ENCODE measurements around the gene ATR. TPM values are rescaled to one million over a fixed set of nuclear protein-coding genes. Genes with fewer than 3 reads are reported as not detected.
"Not testable (repeated sequence)": the region's sequence is repeated elsewhere in the genome, so short reads cannot be mapped to it uniquely, and the experiment has no call there.

The ATR gene
- total RNA-seq, 2 experiments from 2014 or later: 24.5 to 24.7 TPM

DNA sequence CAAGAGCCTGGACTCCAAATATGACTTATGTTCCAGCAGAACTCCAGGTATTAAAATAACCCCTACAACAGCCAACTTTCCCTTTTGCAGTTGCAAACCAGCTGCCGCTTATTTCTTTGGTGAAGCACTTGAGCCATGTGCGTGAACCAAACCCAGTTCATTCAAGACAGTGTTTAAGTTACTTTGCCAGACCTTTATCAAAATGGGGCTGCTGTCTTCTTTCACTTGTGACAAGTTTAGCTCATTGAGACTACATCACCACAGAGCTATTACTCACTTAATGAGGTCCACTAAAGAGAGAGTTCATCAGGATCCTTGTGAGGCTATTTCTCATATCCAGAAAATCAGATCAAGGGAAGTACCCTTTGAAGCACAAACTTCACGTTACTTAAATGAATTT lies 128.3 kb downstream of the ATR start:
- no peaks in the 10 kb centered on the region for H3K27me3 Mint-ChIP-seq
- DNase-seq: no peak
- peaks cover 49% of the 10 kb centered on the region for H3K36me3 Mint-ChIP-seq (ENCODE audit: low read depth)
- no peak overlapping the region for H3K4me3 Mint-ChIP-seq
- peaks cover 15% of the 10 kb centered on the region for H3K4me1 Mint-ChIP-seq
- H3K9me3 Mint-ChIP-seq: no peaks in the 10 kb centered on the region
- ChIA-PET POLR2A (no interaction called here), CTCF (no interaction called here)
- no peak overlapping the region for H3K27ac Mint-ChIP-seq

DNA sequence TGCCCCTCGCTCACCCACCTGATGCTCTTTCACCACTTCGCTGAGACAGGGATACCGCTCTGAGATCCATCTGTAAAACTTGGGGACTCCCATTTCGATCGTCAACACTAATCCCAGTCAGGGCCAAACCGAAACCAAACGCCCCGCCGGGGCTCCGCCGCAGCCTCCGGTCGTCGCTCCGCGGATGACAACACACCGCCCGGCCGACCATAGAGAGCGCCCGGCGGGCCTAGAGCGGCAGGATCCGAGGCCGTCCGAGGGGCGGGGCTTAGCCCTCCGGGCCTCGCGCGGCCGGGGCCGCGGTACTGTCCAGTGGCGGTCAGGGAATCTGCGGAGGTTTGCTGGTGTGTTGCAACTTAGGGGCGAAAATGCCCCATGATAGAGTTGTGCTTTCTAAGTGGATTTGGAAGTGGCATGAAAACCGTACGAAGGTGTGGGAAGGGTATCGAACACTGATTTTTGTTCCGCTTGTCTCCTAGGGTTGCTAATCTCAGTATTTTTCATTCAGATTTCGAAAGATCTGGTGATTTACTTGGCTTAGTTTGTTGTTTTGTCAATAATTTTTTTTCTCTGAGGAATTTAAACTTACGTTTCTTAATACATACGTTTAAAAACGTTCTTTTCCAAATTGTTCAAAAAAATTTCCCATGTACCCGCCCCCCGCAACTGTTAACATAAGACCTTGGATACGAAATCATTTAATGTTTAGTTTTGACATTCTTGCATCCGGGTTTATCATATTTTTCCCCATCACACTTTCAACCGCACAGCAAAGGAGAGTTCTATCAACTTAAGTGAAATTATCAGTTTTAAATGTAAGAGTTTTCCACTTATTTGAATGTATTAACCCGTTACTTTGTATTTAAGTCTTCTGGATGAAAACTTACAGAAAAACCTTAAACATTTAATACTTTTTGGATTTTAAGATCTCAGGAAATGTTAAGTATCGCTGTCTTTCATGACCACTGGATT lies 130.4 kb downstream of the ATR start, which contains the start of gene XRN1:
XRN1 (minus strand) TSS at position 186 of the 972 bp plus-strand sequence; CDS start at position 93, 93 bp downstream.
- POLR2A ChIA-PET: interaction anchor here (0.6 to 3.4 kb wide), 7 partner anchors 23 to 938 kb away, joined by 3 to 40 read pairs (median 4); partner anchors contain the start of gene ATR
- peaks cover 54% of the 10 kb centered on the region for H3K36me3 Mint-ChIP-seq (ENCODE audit: low read depth)
- peak within 1 kb of the TSS; percentile 90 for H3K4me3 Mint-ChIP-seq
- no peaks in the 10 kb centered on the region for H3K9me3 Mint-ChIP-seq
- DNase-seq: peak; percentile 96
- peaks cover 26% of the 10 kb centered on the region for H3K4me1 Mint-ChIP-seq
- CTCF ChIA-PET: no interaction called here
- H3K27me3 Mint-ChIP-seq: no peaks in the 10 kb centered on the region
- H3K27ac Mint-ChIP-seq: peak within 1 kb of the TSS; percentile 97

DNA sequence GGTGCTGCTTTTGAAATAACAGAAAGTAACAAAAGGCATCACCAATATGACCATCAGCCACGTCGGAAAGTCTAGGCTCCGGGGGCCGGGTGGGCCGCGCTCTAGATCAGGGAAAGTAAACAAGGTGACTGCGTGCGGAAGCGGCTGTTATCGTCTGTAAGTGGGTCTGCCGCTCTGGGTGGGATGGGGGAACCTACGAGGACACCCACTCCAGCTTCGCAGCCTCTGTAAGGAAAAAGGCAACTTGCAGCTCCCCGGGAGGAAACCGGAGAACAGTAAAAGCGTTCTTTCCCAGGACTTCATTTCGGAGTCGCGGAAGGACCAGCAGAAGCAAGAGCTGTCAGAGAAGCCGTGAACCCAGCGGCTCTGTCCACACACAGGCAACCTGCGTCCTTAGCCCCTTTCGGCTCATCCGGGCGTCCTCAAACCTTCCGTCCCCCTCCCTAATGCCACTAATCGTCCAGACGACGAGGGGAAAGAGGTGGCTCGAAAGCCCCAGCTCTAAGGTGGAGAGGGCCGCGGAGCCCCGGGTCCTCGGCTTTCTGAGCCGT lies 131.2 kb downstream of the ATR start:
- Mint-ChIP-seq H3K27ac (peak overlapping the region; percentile 97), H3K4me1 (peaks cover 28% of the 10 kb centered on the region), H3K4me3 (peak overlapping the region; percentile 90), H3K9me3 (no peaks in the 10 kb centered on the region), H3K27me3 (no peaks in the 10 kb centered on the region), H3K36me3 (ENCODE audit: low read depth) (peaks cover 56% of the 10 kb centered on the region)
- peak; percentile 56 for DNase-seq
- POLR2A ChIA-PET: interaction anchor here (0.6 to 3.4 kb wide), 10 partner anchors 18 to 1037 kb away, joined by 3 to 40 read pairs (median 4); partner anchors contain the start of genes ATP1B3, ATR and U2SURP
- CTCF ChIA-PET: no interaction called here

DNA sequence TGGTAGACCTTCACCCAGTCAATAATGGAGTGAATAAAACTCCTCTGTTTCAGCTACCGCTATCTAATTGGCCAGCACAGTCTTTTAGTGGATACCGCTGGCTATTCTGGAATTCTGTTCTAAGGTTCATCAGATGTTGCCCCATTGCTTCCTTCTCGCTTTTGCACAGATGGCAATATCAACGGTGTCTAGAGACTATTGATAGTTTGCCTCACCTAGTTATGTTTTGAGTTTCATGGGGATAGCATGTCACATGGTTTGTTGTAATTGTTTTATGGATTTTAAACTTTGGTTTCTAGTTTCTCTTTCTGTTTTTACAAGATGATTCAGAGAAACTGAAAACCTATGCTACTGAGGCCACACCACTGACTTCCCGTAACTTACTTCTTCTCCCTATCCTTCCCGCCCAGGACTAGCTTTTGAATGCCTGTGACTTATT lies 132.7 kb downstream of the ATR start:
- Mint-ChIP-seq H3K27me3 (no peaks in the 10 kb centered on the region), H3K4me1 (peaks cover 32% of the 10 kb centered on the region), H3K27ac (peak overlapping the region; percentile 97), H3K9me3 (no peaks in the 10 kb centered on the region), H3K4me3 (peak overlapping the region; percentile 90), H3K36me3 (ENCODE audit: low read depth) (peaks cover 62% of the 10 kb centered on the region)
- DNase-seq: peak; percentile 44
- ChIA-PET POLR2A (interaction anchor here (1.2 to 3.4 kb wide), 10 partner anchors 10 to 1035 kb away, joined by 3 to 40 read pairs (median 3); partner anchors contain the start of genes ATR, TFDP2 and U2SURP), CTCF (interaction anchor here (0.8 kb wide), 1 partner anchor 64 kb away, joined by 4 read pairs; no protein-coding TSS in a partner anchor)

DNA sequence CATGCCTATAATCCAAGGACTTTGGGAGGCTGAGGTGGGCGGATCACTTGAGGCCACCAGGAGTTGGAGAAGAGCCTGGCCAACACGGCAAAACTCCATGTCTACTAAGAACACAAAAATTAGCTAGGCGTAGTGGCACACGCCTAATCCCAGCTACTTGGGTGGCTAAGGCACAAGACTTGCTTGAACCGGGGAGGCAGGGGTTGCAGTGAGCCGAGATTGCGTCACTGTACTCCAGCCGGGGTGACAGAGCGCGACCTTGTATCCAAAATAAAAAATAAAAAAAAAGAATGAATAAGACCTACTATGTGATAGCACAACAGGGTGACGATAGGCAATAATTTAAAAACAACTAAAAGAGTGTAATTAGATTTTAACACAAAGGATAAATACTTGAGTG lies 134.2 kb downstream of the ATR start:
- CTCF ChIA-PET: no interaction called here
- H3K4me3 Mint-ChIP-seq: no peak overlapping the region
- H3K4me1 Mint-ChIP-seq: peaks cover 33% of the 10 kb centered on the region
- no peak overlapping the region for H3K27ac Mint-ChIP-seq
- POLR2A ChIA-PET: no interaction called here
- H3K36me3 Mint-ChIP-seq (ENCODE audit: low read depth): peaks cover 61% of the 10 kb centered on the region
- no peaks in the 10 kb centered on the region for H3K9me3 Mint-ChIP-seq
- H3K27me3 Mint-ChIP-seq: no peaks in the 10 kb centered on the region
- DNase-seq: no peak

DNA sequence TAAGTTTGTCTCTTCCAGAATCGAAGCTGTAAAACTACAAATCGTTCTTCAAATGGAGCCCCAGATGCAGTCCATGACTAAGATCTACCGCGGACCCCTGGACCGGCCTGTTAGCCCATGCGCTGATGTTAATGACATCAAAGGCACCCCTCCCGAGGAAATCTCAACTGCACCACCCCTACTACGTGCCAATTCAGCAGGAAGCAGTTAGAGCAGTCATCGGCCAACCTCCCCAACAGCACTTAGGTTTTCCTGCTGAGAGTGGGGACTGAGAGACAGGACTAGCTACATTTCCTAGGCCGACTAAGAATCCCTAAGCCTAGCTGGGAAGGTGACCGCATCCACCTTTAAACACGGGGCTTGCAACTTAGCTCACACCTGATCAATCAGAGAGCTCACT lies 135.5 kb downstream of the ATR start:
- POLR2A ChIA-PET: interaction anchor here (1.2 kb wide), 1 partner anchor 134 kb away, joined by 3 read pairs; no protein-coding TSS in a partner anchor
- H3K9me3 Mint-ChIP-seq, H3K27me3 Mint-ChIP-seq, DNase-seq, H3K27ac Mint-ChIP-seq, H3K4me3 Mint-ChIP-seq, CTCF ChIA-PET: not testable (repeated sequence)
- peaks cover 62% of the 10 kb centered on the region for H3K36me3 Mint-ChIP-seq (ENCODE audit: low read depth)
- peaks cover 31% of the 10 kb centered on the region for H3K4me1 Mint-ChIP-seq

DNA sequence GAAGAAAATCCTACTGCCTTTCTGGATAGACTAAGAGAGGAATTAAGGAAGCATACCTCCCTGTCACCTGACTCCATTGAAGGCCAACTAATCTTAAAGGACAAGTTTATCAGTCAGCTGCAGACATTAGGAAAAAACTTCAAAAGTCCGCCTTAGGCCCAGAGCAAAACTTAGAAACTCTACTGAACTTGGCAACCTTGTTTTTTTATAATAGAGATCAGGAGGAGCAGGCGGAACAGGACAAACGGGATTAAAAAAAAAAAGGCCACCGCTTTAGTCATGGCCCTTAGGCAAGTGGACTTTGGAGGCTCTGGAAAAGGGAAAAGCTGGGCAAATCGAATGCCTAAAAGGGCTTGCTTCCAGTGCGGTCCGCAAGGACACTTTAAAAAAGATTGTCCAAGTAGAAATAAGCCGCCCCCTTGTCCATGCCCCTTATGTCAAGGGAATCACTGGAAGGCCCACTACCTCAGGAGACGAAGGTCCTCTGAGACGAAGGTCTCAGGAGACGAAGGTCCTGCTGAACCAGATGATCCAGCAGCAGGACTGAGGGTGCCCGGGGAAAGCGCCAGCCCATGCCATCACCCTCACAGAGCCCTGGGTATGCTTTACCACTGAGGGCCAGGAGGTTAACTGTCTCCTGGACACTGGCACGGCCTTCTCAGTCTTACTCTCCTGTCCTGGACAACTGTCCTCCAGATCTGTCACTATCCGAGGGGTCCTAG lies 138.9 kb downstream of the ATR start:
- DNase-seq, H3K4me3 Mint-ChIP-seq, H3K27ac Mint-ChIP-seq, POLR2A ChIA-PET, H3K27me3 Mint-ChIP-seq, H3K9me3 Mint-ChIP-seq: not testable (repeated sequence)
- Mint-ChIP-seq H3K4me1 (peaks cover 29% of the 10 kb centered on the region), H3K36me3 (ENCODE audit: low read depth) (peaks cover 48% of the 10 kb centered on the region)
- CTCF ChIA-PET: interaction anchor here (0.6 kb wide), 1 partner anchor 23 kb away, joined by 3 read pairs; no protein-coding TSS in a partner anchor

DNA sequence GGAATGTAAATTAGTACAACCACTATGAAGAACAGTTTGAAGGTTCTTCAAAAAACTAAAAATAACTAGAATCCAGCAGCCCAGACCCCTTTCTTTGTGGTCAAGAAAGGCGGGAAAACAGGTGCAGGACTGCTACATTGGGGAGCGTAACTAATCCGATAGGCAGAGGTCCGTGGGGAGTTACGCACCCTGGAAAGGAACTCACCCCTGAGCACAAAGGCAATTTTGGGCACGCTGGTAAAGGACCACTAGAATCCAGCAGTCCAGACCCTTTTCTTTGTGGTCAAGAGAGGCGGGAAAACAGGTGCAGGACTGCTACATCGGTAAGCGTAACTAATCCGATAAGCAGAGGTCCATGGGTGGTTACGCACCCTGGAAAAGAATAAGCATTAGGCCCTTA lies 140.4 kb downstream of the ATR start:
- DNase-seq, H3K4me3 Mint-ChIP-seq, H3K9me3 Mint-ChIP-seq, H3K27ac Mint-ChIP-seq, H3K27me3 Mint-ChIP-seq, POLR2A ChIA-PET, CTCF ChIA-PET: not testable (repeated sequence)
- Mint-ChIP-seq H3K36me3 (ENCODE audit: low read depth) (peaks cover 40% of the 10 kb centered on the region), H3K4me1 (peaks cover 24% of the 10 kb centered on the region)

DNA sequence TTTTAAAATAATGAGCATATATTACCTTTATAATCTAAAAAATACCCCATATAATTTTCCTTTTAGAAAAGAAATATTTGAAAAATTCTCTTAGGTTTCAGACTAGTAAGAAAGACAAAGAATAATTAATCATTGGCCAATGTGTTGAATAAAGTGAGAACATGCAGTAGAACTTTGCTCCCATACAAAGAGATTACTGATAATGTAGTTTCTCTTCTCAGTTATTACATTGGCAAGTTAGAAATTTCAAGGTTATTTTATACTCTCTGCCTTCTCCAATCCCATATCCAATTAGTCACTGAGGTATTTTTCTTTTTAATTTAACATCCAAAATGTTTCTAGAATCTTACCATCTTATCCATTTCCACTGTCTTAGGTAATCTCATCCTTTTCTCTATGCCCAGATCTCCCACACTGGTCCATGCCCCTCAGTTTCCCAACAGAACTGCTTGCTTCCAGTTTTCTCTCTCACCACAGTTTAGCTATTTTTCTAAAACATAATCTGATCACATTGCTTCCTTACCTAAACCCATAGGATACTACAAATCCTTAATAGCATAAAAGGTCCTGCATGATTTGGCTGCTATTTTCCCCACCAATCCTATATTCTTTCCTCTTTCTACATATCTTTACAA lies 141.5 kb downstream of the ATR start:
- no peaks in the 10 kb centered on the region for H3K9me3 Mint-ChIP-seq
- DNase-seq: no peak
- H3K4me1 Mint-ChIP-seq: peaks cover 23% of the 10 kb centered on the region
- ChIA-PET CTCF (no interaction called here), POLR2A (interaction anchor here (0.6 kb wide), 1 partner anchor 20 kb away, joined by 3 read pairs; no protein-coding TSS in a partner anchor)
- no peak overlapping the region for H3K27ac Mint-ChIP-seq
- no peak overlapping the region for H3K4me3 Mint-ChIP-seq
- H3K36me3 Mint-ChIP-seq (ENCODE audit: low read depth): peaks cover 42% of the 10 kb centered on the region
- no peaks in the 10 kb centered on the region for H3K27me3 Mint-ChIP-seq

DNA sequence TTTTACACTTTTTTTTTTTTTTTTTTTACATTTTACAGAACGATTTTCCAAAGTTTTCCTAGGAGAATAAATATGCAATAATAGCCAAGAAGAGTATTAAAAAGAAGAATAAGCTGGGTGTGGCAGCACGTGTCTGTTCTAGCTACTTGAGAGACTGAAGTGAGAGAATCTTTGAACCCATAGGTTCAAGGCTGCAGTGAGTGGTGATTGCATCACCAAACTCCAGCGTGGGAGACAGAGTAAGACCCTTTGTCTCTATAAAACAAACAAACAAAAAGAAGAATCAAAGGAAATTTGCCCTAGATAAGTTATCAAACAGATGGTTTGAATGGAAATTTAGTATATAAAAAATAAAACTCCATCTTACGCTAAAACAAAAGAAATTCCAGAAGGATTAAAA lies 144.0 kb downstream of the ATR start:
- CTCF ChIA-PET: no interaction called here
- Mint-ChIP-seq H3K36me3 (ENCODE audit: low read depth) (peaks cover 48% of the 10 kb centered on the region), H3K4me1 (peaks cover 32% of the 10 kb centered on the region), H3K4me3 (no peak overlapping the region), H3K27ac (no peak overlapping the region), H3K9me3 (no peaks in the 10 kb centered on the region), H3K27me3 (no peaks in the 10 kb centered on the region)
- POLR2A ChIA-PET: interaction anchor here (2.0 kb wide), 1 partner anchor 11 kb away, joined by 6 read pairs; no protein-coding TSS in a partner anchor
- DNase-seq: no peak

DNA sequence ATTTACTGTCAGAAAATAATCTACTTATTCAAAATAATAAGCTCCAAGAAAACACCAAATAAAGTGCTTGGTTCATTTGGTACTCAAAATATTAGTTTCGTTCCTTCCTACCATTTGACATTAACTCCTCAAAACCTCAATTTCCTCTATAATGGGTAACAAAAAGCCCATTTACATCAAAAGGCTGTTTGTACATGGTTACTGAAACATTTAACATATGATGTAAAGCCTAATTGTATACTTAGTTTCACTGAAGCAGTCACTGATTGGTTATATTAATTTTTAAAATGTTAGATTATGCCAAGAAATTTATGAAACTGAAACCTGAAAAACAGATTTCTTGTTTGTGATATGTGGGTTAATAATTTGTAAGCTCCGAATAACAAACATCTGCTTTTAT lies 145.4 kb downstream of the ATR start:
- H3K27me3 Mint-ChIP-seq: no peaks in the 10 kb centered on the region
- H3K9me3 Mint-ChIP-seq: no peaks in the 10 kb centered on the region
- H3K4me3 Mint-ChIP-seq: no peak overlapping the region
- peaks cover 53% of the 10 kb centered on the region for H3K36me3 Mint-ChIP-seq (ENCODE audit: low read depth)
- H3K27ac Mint-ChIP-seq: no peak overlapping the region
- POLR2A ChIA-PET: interaction anchor here (2.0 kb wide), 1 partner anchor 12 kb away, joined by 6 read pairs; no protein-coding TSS in a partner anchor
- DNase-seq: no peak
- peaks cover 32% of the 10 kb centered on the region for H3K4me1 Mint-ChIP-seq
- CTCF ChIA-PET: no interaction called here

DNA sequence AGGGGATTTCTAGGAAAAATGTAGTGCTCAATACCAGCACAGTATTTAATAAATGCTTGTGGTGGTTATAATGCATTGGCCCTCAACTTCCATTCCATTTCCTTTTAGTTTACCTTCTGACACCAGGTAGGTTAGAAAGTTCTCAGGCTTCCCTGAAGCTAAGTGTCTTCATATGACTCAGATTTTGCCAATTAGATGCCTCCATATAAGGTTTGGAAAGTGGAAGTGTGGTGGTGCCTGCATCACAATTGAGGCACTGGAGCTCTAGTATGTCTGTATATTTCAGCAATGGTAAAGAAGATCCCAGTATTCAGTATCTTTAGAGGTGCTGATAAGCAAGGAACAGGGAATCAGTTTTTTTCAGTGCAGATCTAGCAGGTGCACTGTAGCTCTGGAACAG lies 149.0 kb downstream of the ATR start:
- Mint-ChIP-seq H3K27ac (no peak overlapping the region), H3K36me3 (ENCODE audit: low read depth) (peaks cover 55% of the 10 kb centered on the region)
- POLR2A ChIA-PET: interaction anchor here (1.2 kb wide), 1 partner anchor 17 kb away, joined by 3 read pairs; no protein-coding TSS in a partner anchor

More for the DNA sequence above, 149.0 kb downstream of the ATR start:
- Mint-ChIP-seq H3K9me3 (no peaks in the 10 kb centered on the region), H3K4me3 (no peak overlapping the region), H3K4me1 (peaks cover 22% of the 10 kb centered on the region), H3K27me3 (no peaks in the 10 kb centered on the region)
- no peak for DNase-seq
- CTCF ChIA-PET: no interaction called here
